IMR-90 (cell line): ENCODE results near the gene PRDX4. TPM values are rescaled to one million over a fixed set of nuclear protein-coding genes. Genes with fewer than 3 reads are reported as not detected.
"Not testable (repeated sequence)": the region's sequence is repeated elsewhere in the genome, so short reads cannot be mapped to it uniquely, and the experiment has no call there.

Source experiments
- ATAC-seq: fragments of 200-7000 bp; cut with Tn5 transposase; 2 replicates; pipeline ENCODE4 v1.9.1; 2020; ENCODE audit warnings: low read depth, mild to moderate bottlenecking, moderate library complexity
- BruUV-seq: library from RNA; stranded (reverse); fragments of 400-500 nt; replicated peaks from 2 replicates; lab custom pipeline; 2021; lab: Mats Ljungman, UMichigan
- CTCF ChIA-PET: fragments of 300-600 bp; formaldehyde crosslinking; extraction: SDS; loops from one replicate; lab custom pipeline; 2021; ENCODE audit warnings: antibody characterized with exemption; lab: Yijun Ruan, JAX
- POLR2A ChIA-PET: fragments of 300-600 bp; sonication (Branson Sonifier 250); formaldehyde crosslinking; loops from one replicate; lab custom pipeline; 2022; ENCODE audit warnings: antibody characterized with exemption; ENCODE audit not compliant: unreplicated experiment; lab: Charles Lee
- DNase-seq: peaks from one replicate; pipeline ENCODE4 v3.0.0; 2013
- H2AFZ ChIP-seq: replicated peaks from 2 replicates; pipeline ENCODE3; 2013; ENCODE audit warnings: low read length, mild to moderate bottlenecking; ENCODE audit not compliant: poor library complexity
- H2AK5ac ChIP-seq: 2 replicates; pipeline ENCODE4 v1.6.1; 2013; ENCODE audit warnings: low read depth, low read length, inconsistent platforms
- H2AK9ac ChIP-seq: replicated peaks from 2 replicates; pipeline ENCODE3; 2013; ENCODE audit warnings: mild to moderate bottlenecking, low read depth, low read length, moderate library complexity; ENCODE audit not compliant: poor library complexity
- H2BK120ac ChIP-seq: 2 replicates; pipeline ENCODE4 v1.6.1; 2013; ENCODE audit warnings: low read depth, low read length, inconsistent platforms
- H2BK15ac ChIP-seq: 3 replicates; pipeline ENCODE4 v1.6.1; 2013; ENCODE audit warnings: low read depth, low read length, inconsistent platforms
- H2BK20ac ChIP-seq: 2 replicates; pipeline ENCODE4 v1.6.1; 2013; ENCODE audit warnings: low read depth, mild to moderate bottlenecking, inconsistent platforms, low read length, moderate library complexity
- H2BK5ac ChIP-seq: 2 replicates; pipeline ENCODE4 v1.6.1; 2013; ENCODE audit warnings: mild to moderate bottlenecking, low read depth, low read length, inconsistent platforms; ENCODE audit not compliant: poor library complexity, severe bottlenecking
- H3K14ac ChIP-seq: replicated peaks from 2 replicates; pipeline ENCODE4 v1.6.1; 2013; ENCODE audit warnings: low read depth, low read length, inconsistent platforms
- H3K18ac ChIP-seq: 2 replicates; pipeline ENCODE4 v1.6.1; 2013; ENCODE audit warnings: low read depth, low read length, control low read depth
- H3K23ac ChIP-seq: 2 replicates; pipeline ENCODE4 v1.6.1; 2013; ENCODE audit warnings: low read depth, low read length, inconsistent platforms
- H3K27ac ChIP-seq: 2 replicates; pipeline ENCODE4 v1.5.1; 2013; ENCODE audit warnings: mild to moderate bottlenecking, control low read depth, low read length; ENCODE audit not compliant: insufficient read depth
- H3K27me3 ChIP-seq: 2 replicates; pipeline ENCODE4 v1.6.1; 2013; ENCODE audit warnings: low read length; ENCODE audit not compliant: control insufficient read depth, insufficient read depth
- H3K36me3 ChIP-seq: 2 replicates; pipeline ENCODE4 v1.6.1; 2013; ENCODE audit warnings: low read length, mixed read lengths; ENCODE audit not compliant: control insufficient read depth, insufficient read depth
- H3K4ac ChIP-seq: 2 replicates; pipeline ENCODE4 v1.6.1; 2013; ENCODE audit warnings: low read depth, low read length, inconsistent platforms
- H3K4me1 ChIP-seq: 2 replicates; pipeline ENCODE4 v1.6.1; 2013; ENCODE audit warnings: low read length, mixed read lengths; ENCODE audit not compliant: control insufficient read depth, insufficient read depth
- H3K4me2 ChIP-seq: 2 replicates; pipeline ENCODE4 v1.6.1; 2013; ENCODE audit warnings: low read depth, mild to moderate bottlenecking, control low read depth, low read length, moderate library complexity
- H3K4me3 ChIP-seq: 2 replicates; pipeline ENCODE4 v1.5.1; 2013; ENCODE audit warnings: low read depth, mild to moderate bottlenecking, control low read depth, low read length, moderate library complexity; ENCODE audit not compliant: insufficient read depth
- H3K56ac ChIP-seq: 2 replicates; pipeline ENCODE4 v1.6.1; 2013; ENCODE audit warnings: low read length, inconsistent platforms; ENCODE audit not compliant: insufficient read depth; ENCODE audit errors: extremely low read depth
- H3K79me1 ChIP-seq, 2 experiments: 2 replicates each; pipeline ENCODE4 v1.6.1; 2013; ENCODE audit warnings: low read length in 2 of 2, inconsistent platforms in 1 of 2, low read depth in 1 of 2
- H3K9ac ChIP-seq: 2 replicates; pipeline ENCODE4 v1.6.1; 2013; ENCODE audit warnings: low read depth, low read length, control low read depth
- H3K9me1 ChIP-seq: 2 replicates; pipeline ENCODE4 v1.6.1; 2013; ENCODE audit warnings: low read length, inconsistent platforms; ENCODE audit not compliant: insufficient read depth
- H3K9me3 ChIP-seq: 2 replicates; pipeline ENCODE4 v1.6.1; 2013; ENCODE audit warnings: low read length; ENCODE audit not compliant: control insufficient read depth, insufficient read depth
- H4K20me1 ChIP-seq: 2 replicates; pipeline ENCODE4 v1.6.1; 2013; ENCODE audit warnings: low read length, inconsistent platforms; ENCODE audit not compliant: insufficient read depth
- H4K5ac ChIP-seq: 2 replicates; pipeline ENCODE4 v1.6.1; 2013; ENCODE audit warnings: mild to moderate bottlenecking, low read depth, low read length, control low read depth
- H4K8ac ChIP-seq, 2 experiments: 2 replicates each; pipeline ENCODE4 v1.6.1; 2013; ENCODE audit warnings: low read depth in 2 of 2, low read length in 2 of 2, control low read depth in 1 of 2, inconsistent platforms in 1 of 2
- H4K91ac ChIP-seq: 2 replicates; pipeline ENCODE4 v1.6.1; 2013; ENCODE audit warnings: low read depth, low read length, inconsistent platforms; ENCODE audit not compliant: insufficient read depth
- WGBS, 2 experiments: methylation state at CpG; one replicate each; pipeline versions ENCODE4 v1.1.5 to v1.1.7; 2013; ENCODE audit warnings: missing lambda C conversion rate in 2 of 2; ENCODE audit not compliant: insufficient read length in 1 of 2; ENCODE audit errors: extremely low coverage in 2 of 2; 5-methylcytosine and 5-hydroxymethylcytosine counted together
- dilution Hi-C: fragments of 300-500 bp; cut with HindIII; formaldehyde crosslinking; loops from one replicate; pipeline ENCODE4 v1.14.3; 2018; ENCODE audit warnings: low sequenced_read_pairs; ENCODE audit not compliant: unreplicated experiment
- in situ Hi-C: fragments of 300-500 bp; cut with MboI; formaldehyde crosslinking; loops from 3 replicates; pipeline ENCODE4 v1.14.3; 2019; ENCODE audit warnings: low sequenced_read_pairs, inconsistent platforms, mixed read lengths
- intact Hi-C: fragments of 100-400 bp; cut with micrococcal nuclease; formaldehyde crosslinking; loops from 2 replicates; pipeline ENCODE4 v1.10.0; 2022
- polyA plus RNA-seq, 3 experiments: library from polyadenylated mRNA; depleted of rRNA; stranded (reverse); fragments of >200 nt; gene quantifications; 2 replicates each; pipeline ENCODE4 v1.2.3, GENCODE V29; 2012; ENCODE audit warnings: low replicate concordance in 1 of 3
- total RNA-seq: library from RNA; depleted of rRNA; stranded (reverse); fragments of >200 nt; gene quantifications from 2 replicates; pipeline ENCODE4 v1.2.3, GENCODE V29; 2012

The PRDX4 gene
- total and polyA plus RNA-seq, 2 of the 4 experiments (the other 2 are of a cell fraction), result 194 to 226 TPM

DNA sequence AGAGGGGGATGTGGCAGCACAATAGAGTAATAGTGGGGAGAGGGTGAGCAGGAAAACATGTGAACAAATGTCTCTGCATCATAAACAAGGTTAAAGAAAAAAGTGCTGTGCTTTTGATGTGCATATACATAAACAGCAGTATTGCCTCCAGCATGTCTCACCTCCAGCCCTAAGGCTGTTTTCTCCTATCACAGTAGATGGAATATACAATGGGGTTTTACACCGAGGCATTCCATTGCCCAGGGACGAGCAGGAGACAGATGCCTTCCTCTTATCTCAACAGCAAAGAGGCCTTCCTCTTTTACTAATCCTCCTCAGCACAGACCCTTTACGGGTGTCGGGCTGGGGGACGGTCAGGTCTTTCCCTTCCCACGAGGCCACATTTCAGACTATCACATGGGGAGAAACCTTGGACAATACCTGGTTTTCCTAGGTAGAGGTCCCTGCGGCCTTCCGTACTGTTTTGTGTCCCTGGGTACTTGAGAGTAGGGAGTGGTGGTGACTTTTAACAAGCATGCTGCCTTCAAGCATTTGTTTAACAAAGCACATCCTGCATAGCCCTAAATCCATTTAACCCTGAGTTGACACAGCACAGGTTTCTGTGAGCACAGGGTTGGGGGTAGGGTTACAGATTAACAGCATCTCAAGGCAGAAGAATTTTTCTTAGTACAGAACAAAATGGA is 7.1 kb upstream of the PRDX4 start:
- intact Hi-C loops, in situ Hi-C loops, H2BK120ac ChIP-seq, H2AK5ac ChIP-seq, DNase-seq, H3K9ac ChIP-seq, BruUV-seq, H2BK5ac ChIP-seq, H3K27me3 ChIP-seq, H3K4me2 ChIP-seq, H3K23ac ChIP-seq, ATAC-seq, dilution Hi-C loops, H2BK20ac ChIP-seq, H2AFZ ChIP-seq, H3K18ac ChIP-seq, H3K79me1 ChIP-seq, H4K91ac ChIP-seq, H4K20me1 ChIP-seq, H2AK9ac ChIP-seq, H3K9me1 ChIP-seq, H3K4me3 ChIP-seq, H3K27ac ChIP-seq, H3K9me3 ChIP-seq, H3K36me3 ChIP-seq, H3K56ac ChIP-seq, H4K5ac ChIP-seq, H3K4me1 ChIP-seq, POLR2A ChIA-PET, H3K14ac ChIP-seq, H4K8ac ChIP-seq, CTCF ChIA-PET, H3K4ac ChIP-seq, H2BK15ac ChIP-seq: not testable (repeated sequence)
- no CpG with 5 or more reads among the region's 8 CpGs for WGBS, 2 experiments
